ENCODE measurements around the gene ADGRG6.

Gene ADGRG6

GRCh38 chr6:142482974-142483373 is 181.2 kb downstream of the ADGRG6 start:
- Histone ChIP-seq H3K9me2 (ENCODE audit: low read depth, low read length) (no peaks in the 10 kb centered on the region), H3F3A (ENCODE audit: insufficient read depth, low read length) (no peaks in the 10 kb centered on the region), H3K79me2 (ENCODE audit: insufficient read depth, low read length) (no peaks in the 10 kb centered on the region), H3K4me3 (ENCODE audit: low read depth, low read length, poor library complexity, severe bottlenecking) (no peak overlapping the region), H3K9me3 (ENCODE audit: low read length) (no peaks in the 10 kb centered on the region), H3K4me1 (ENCODE audit: insufficient read depth, low read length, severe bottlenecking) (no peaks in the 10 kb centered on the region), H2AFZ (ENCODE audit: low read length) (no peak overlapping the region), H3K9ac (ENCODE audit: low read length) (no peak overlapping the region), H3K4me2 (ENCODE audit: low read length) (no peak overlapping the region), H3K27ac (ENCODE audit: low read depth, low read length, poor library complexity, severe bottlenecking) (no peak overlapping the region), H3K27me3 (ENCODE audit: insufficient read depth, low read length) (no peaks in the 10 kb centered on the region), H3K36me3 (ENCODE audit: insufficient read depth, low read length) (no peaks in the 10 kb centered on the region), H4K20me1 (ENCODE audit: insufficient read depth, low read length) (no peaks in the 10 kb centered on the region)
- no peak for TF ChIP-seq EZH2 (IDR thresholded peaks at IDR 0.05; ENCODE audit: borderline replicate concordance, low read length)
- no peak for TF ChIP-seq CTCF (IDR thresholded peaks at IDR 0.05; ENCODE audit: low read length)

- no peaks in the 10 kb centered on the region for H3K36me3 ChIP-seq (ENCODE audit: insufficient read depth, low read length)
- no peaks in the 10 kb centered on the region for H3K27me3 ChIP-seq (ENCODE audit: insufficient read depth, low read length)
- H4K20me1 ChIP-seq (ENCODE audit: insufficient read depth, low read length) = no peaks in the 10 kb centered on the region
- no peaks in the 10 kb centered on the region for H3K4me1 ChIP-seq (ENCODE audit: insufficient read depth, low read length, severe bottlenecking)
- TF ChIP-seq EZH2 (IDR thresholded peaks at IDR 0.05; ENCODE audit: borderline replicate concordance, low read length) (no peak), CTCF (IDR thresholded peaks at IDR 0.05; ENCODE audit: low read length) (no peak)
- H3K79me2 ChIP-seq (ENCODE audit: insufficient read depth, low read length) = no peaks in the 10 kb centered on the region
- H2AFZ ChIP-seq (ENCODE audit: low read length) = no peak overlapping the region
- H3K9me3 ChIP-seq (ENCODE audit: low read length) = no peaks in the 10 kb centered on the region
- no peaks in the 10 kb centered on the region for H3K9me2 ChIP-seq (ENCODE audit: low read depth, low read length)
- H3K4me2 ChIP-seq (ENCODE audit: low read length) = no peak overlapping the region
- H3F3A ChIP-seq (ENCODE audit: insufficient read depth, low read length) = no peaks in the 10 kb centered on the region
- no peak overlapping the region for H3K4me3 ChIP-seq (ENCODE audit: low read depth, low read length, poor library complexity, severe bottlenecking)
- H3K9ac ChIP-seq (ENCODE audit: low read length) = no peak overlapping the region
- H3K27ac ChIP-seq (ENCODE audit: low read depth, low read length, poor library complexity, severe bottlenecking) = no peak overlapping the region
Measured at GRCh38 chr6:142485256-142485655, 183.4 kb downstream of the ADGRG6 start.

GRCh38 chr6:142489722-142490610 is 188.2 kb downstream of the ADGRG6 start:
- no peak overlapping the region for H3K9ac ChIP-seq (ENCODE audit: low read length)
- no peak overlapping the region for H2AFZ ChIP-seq (ENCODE audit: low read length)
- H3K4me3 ChIP-seq (ENCODE audit: low read depth, low read length, poor library complexity, severe bottlenecking) = no peak overlapping the region
- no peaks in the 10 kb centered on the region for H3F3A ChIP-seq (ENCODE audit: insufficient read depth, low read length)
- H3K4me1 ChIP-seq (ENCODE audit: insufficient read depth, low read length, severe bottlenecking) = no peaks in the 10 kb centered on the region
- H3K79me2 ChIP-seq (ENCODE audit: insufficient read depth, low read length) = no peaks in the 10 kb centered on the region
- no peaks in the 10 kb centered on the region for H3K9me3 ChIP-seq (ENCODE audit: low read length)
- no peaks in the 10 kb centered on the region for H3K9me2 ChIP-seq (ENCODE audit: low read depth, low read length)
- no peak overlapping the region for H3K4me2 ChIP-seq (ENCODE audit: low read length)
- no peak overlapping the region for H3K27ac ChIP-seq (ENCODE audit: low read depth, low read length, poor library complexity, severe bottlenecking)
- no peak for TF ChIP-seq EZH2 (IDR thresholded peaks at IDR 0.05; ENCODE audit: borderline replicate concordance, low read length)
- no peak for TF ChIP-seq CTCF (IDR thresholded peaks at IDR 0.05; ENCODE audit: low read length)
- H3K36me3 ChIP-seq (ENCODE audit: insufficient read depth, low read length) = no peaks in the 10 kb centered on the region
- no peaks in the 10 kb centered on the region for H4K20me1 ChIP-seq (ENCODE audit: insufficient read depth, low read length)
- no peaks in the 10 kb centered on the region for H3K27me3 ChIP-seq (ENCODE audit: insufficient read depth, low read length)

All from OCI-LY1 (cell line).